ENCODE results near the gene CD44. TPM values are rescaled to one million over a fixed set of nuclear protein-coding genes. Genes with fewer than 3 reads are reported as not detected.

The CD44 gene
- total RNA-seq, 1 donor from 2014 or later = 15.4 TPM

- DNase-seq (no peak), ATAC-seq (ENCODE audit: poor library complexity) (no peak)
- intact Hi-C loops (cut with DNase I) = no loop called here
These were observed 12.8 kb downstream of the CD44 start for GRCh38 chr11:35151683-35152280.

- no peak for DNase-seq
- no peak for ATAC-seq (ENCODE audit: poor library complexity)
- intact Hi-C loops (cut with DNase I) = no loop called here
These were observed 13.6 kb downstream of the CD44 start for GRCh38 chr11:35152575-35152974.

- intact Hi-C loops (cut with DNase I) = no loop called here
- DNase-seq = no peak
- no peak for ATAC-seq (ENCODE audit: poor library complexity)
These were observed 14.3 kb downstream of the CD44 start for GRCh38 chr11:35153280-35153679.

- intact Hi-C loops (cut with DNase I) = no loop called here
- DNase-seq (no peak), ATAC-seq (ENCODE audit: poor library complexity) (no peak)
These were observed 16.0 kb downstream of the CD44 start for GRCh38 chr11:35154952-35155351.

GRCh38 chr11:35155677-35156076, 16.7 kb downstream of the CD44 start:
- intact Hi-C loops (cut with DNase I) = no loop called here
- ATAC-seq (ENCODE audit: poor library complexity) (no peak), DNase-seq (no peak)

- intact Hi-C loops (cut with DNase I) = no loop called here
- ATAC-seq (ENCODE audit: poor library complexity) (peak; percentile 65), DNase-seq (no peak)
These were observed 19.1 kb downstream of the CD44 start for GRCh38 chr11:35157814-35158700.

GRCh38 chr11:35158701-35159510, 19.9 kb downstream of the CD44 start:
- DNase-seq = peak; percentile 57
- intact Hi-C loops (cut with DNase I) = no loop called here
- ATAC-seq (ENCODE audit: poor library complexity) = peak; percentile 85

GRCh38 chr11:35160246-35160824, 21.4 kb downstream of the CD44 start:
- ATAC-seq (ENCODE audit: poor library complexity) (no peak), DNase-seq (no peak)
- intact Hi-C loops (cut with DNase I) = no loop called here

GRCh38 chr11:35160902-35161597, 22.1 kb downstream of the CD44 start:
- ATAC-seq (ENCODE audit: poor library complexity) = no peak
- no peak for DNase-seq
- intact Hi-C loops (cut with DNase I) = no loop called here

- no peak for DNase-seq
- no peak for ATAC-seq (ENCODE audit: poor library complexity)
- intact Hi-C loops (cut with DNase I) = no loop called here
These were observed 23.8 kb downstream of the CD44 start for GRCh38 chr11:35162745-35163144.

- ATAC-seq (ENCODE audit: poor library complexity) (no peak), DNase-seq (no peak)
- intact Hi-C loops (cut with DNase I) = no loop called here
These were observed 24.2 kb downstream of the CD44 start for GRCh38 chr11:35163209-35163608.

- DNase-seq (no peak), ATAC-seq (ENCODE audit: poor library complexity) (no peak)
- intact Hi-C loops (cut with DNase I) = no loop called here
These were observed 24.9 kb downstream of the CD44 start for GRCh38 chr11:35163702-35164496.

- ATAC-seq (ENCODE audit: poor library complexity) (no peak), DNase-seq (no peak)
- intact Hi-C loops (cut with DNase I) = no loop called here
These were observed 26.1 kb downstream of the CD44 start for GRCh38 chr11:35165030-35165422.

GRCh38 chr11:35165423-35166368, 26.7 kb downstream of the CD44 start:
- ATAC-seq (ENCODE audit: poor library complexity) = peak; percentile 48
- intact Hi-C loops (cut with DNase I) = no loop called here
- peak; percentile 40 for DNase-seq

GRCh38 chr11:35166369-35167360, 27.7 kb downstream of the CD44 start:
- intact Hi-C loops (cut with DNase I) = no loop called here
- DNase-seq = no peak
- ATAC-seq (ENCODE audit: poor library complexity) = no peak
